CD4-positive, alpha-beta T cell (primary cell): ENCODE data around the gene SH3RF2. TPM values are rescaled to one million over a fixed set of nuclear protein-coding genes. Genes with fewer than 3 reads are reported as not detected.

Source experiments
- ATAC-seq: fragments of 200-7000 bp; cut with Tn5 transposase; one replicate; pipeline ENCODE4 v1.10.0; 2022; ENCODE audit warnings: mild to moderate bottlenecking; ENCODE audit not compliant: poor library complexity
- CTCF ChIA-PET: fragments of 350-600 bp; sonication (Branson Sonifier 250); formaldehyde crosslinking; loops from one replicate; lab custom pipeline; 2021; ENCODE audit warnings: antibody characterized with exemption, inconsistent platforms; lab: Charles Lee
- POLR2A ChIA-PET: fragments of 350-600 bp; sonication (Branson Sonifier 250); formaldehyde crosslinking; loops from one replicate; lab custom pipeline; 2021; ENCODE audit warnings: antibody characterized with exemption, inconsistent platforms; lab: Charles Lee
- DNase-seq, 14 experiments: peaks; one replicate each; pipeline ENCODE4 v3.0.0-alpha.2; 2013 to 2020; ENCODE audit warnings: mixed read lengths in 2 of 14
- H3K27ac ChIP-seq, 2 donors: one replicate each; pipeline versions ENCODE4 v1.5.1 to v1.7.0; 2013; ENCODE audit warnings: low read length in 2 of 2, low read depth in 1 of 2, mild to moderate bottlenecking in 1 of 2
- H3K27me3 ChIP-seq, 2 experiments: 1 replicate in 1 of 2; 2 replicates in 1 of 2; pipeline versions ENCODE4 v1.6.1 to v1.7.0; 2013; ENCODE audit warnings: low read length in 2 of 2, control low read depth in 1 of 2, mild to moderate bottlenecking in 1 of 2, moderate library complexity in 1 of 2; ENCODE audit not compliant: insufficient read depth in 2 of 2, control insufficient read depth in 1 of 2
- H3K36me3 ChIP-seq: one replicate; pipeline ENCODE4 v1.6.1; 2013; ENCODE audit warnings: low read length, control low read depth; ENCODE audit not compliant: insufficient read depth
- H3K4me1 ChIP-seq: one replicate; pipeline ENCODE4 v1.6.1; 2013; ENCODE audit warnings: low read length, control low read depth; ENCODE audit not compliant: insufficient read depth
- H3K4me3 ChIP-seq: one replicate; pipeline ENCODE4 v1.5.1; 2013; ENCODE audit warnings: mild to moderate bottlenecking, low read length, moderate library complexity
- H3K9me3 ChIP-seq, 2 experiments: 1 replicate in 1 of 2; 2 replicates in 1 of 2; pipeline versions ENCODE4 v1.6.1 to v1.7.0; 2013; ENCODE audit warnings: low read length in 2 of 2, mild to moderate bottlenecking in 2 of 2, control low read depth in 1 of 2, moderate library complexity in 1 of 2; ENCODE audit not compliant: control insufficient read depth in 1 of 2, insufficient read depth in 1 of 2
- H3K27ac Mint-ChIP-seq: one replicate; pipeline ENCODE4 v1.8.0; 2020; ENCODE audit warnings: mixed read lengths
- H3K27me3 Mint-ChIP-seq: one replicate; pipeline ENCODE4 v1.8.0; 2021; ENCODE audit warnings: mixed read lengths
- H3K36me3 Mint-ChIP-seq: one replicate; pipeline ENCODE4 v1.8.0; 2021; ENCODE audit warnings: low read depth, mixed read lengths
- H3K4me1 Mint-ChIP-seq: one replicate; pipeline ENCODE4 v1.8.0; 2021; ENCODE audit warnings: low read depth, mixed read lengths
- H3K4me3 Mint-ChIP-seq: one replicate; pipeline ENCODE4 v1.8.0; 2020; ENCODE audit warnings: mild to moderate bottlenecking, mixed read lengths
- H3K9me3 Mint-ChIP-seq: one replicate; pipeline ENCODE4 v1.8.0; 2020; ENCODE audit warnings: mixed read lengths
- CTCF ChIP-seq: fragments of 200-600 bp; IDR thresholded peaks from one replicate; pipeline ENCODE4 v1.8.0; 2022; ENCODE audit warnings: antibody characterized with exemption, mild to moderate bottlenecking
- intact Hi-C, 2 experiments: fragments of 100-400 bp; cut with DNase I in 1 of 2; cut with micrococcal nuclease in 1 of 2; formaldehyde crosslinking; loops; one replicate each; pipeline versions ENCODE4 v1.15.1 to v1.9.0; 2023 to 2025; cut with DNase I, micrococcal nuclease
- total RNA-seq, 174 experiments: library from RNA in 2 of 174; stranded (reverse) in 2 of 174; gene quantifications; one replicate each; pipeline ENCODE4 v1.2.3 and lab custom pipeline; 2021 to 2026

The SH3RF2 gene
- total RNA-seq, 2 experiments from 2014 or later: 0.11 to 0.42 TPM

- CTCF ChIA-PET: no interaction called here
- Mint-ChIP-seq H3K9me3 (no peaks in the 10 kb centered on the region), H3K27ac (no peak overlapping the region), H3K36me3 (no peaks in the 10 kb centered on the region), H3K27me3 (no peaks in the 10 kb centered on the region), H3K4me1 (no peaks in the 10 kb centered on the region), H3K4me3 (no peak overlapping the region)
- Histone ChIP-seq H3K27ac (no peak overlapping the region), H3K4me1 (no peaks in the 10 kb centered on the region), H3K4me3 (no peak overlapping the region), H3K36me3 (no peaks in the 10 kb centered on the region), H3K9me3 (no peaks in the 10 kb centered on the region), H3K27me3 (peaks cover 0 to 2% of the 10 kb centered on the region in 2 experiments)
- no peak for TF ChIP-seq CTCF
- POLR2A ChIA-PET: no interaction called here
- ATAC-seq: no peak
- DNase-seq: no peak
- intact Hi-C loops: no loop called here
Observed at GRCh38 chr5:146043722-146044121, 107.3 kb downstream of the SH3RF2 start.

GRCh38 chr5:146047396-146047795 is 111.0 kb downstream of the SH3RF2 start:
- Histone ChIP-seq H3K36me3 (no peaks in the 10 kb centered on the region), H3K4me1 (no peaks in the 10 kb centered on the region), H3K27ac (no peak overlapping the region), H3K4me3 (no peak overlapping the region), H3K27me3 (peaks cover 0 to 2% of the 10 kb centered on the region in 2 experiments), H3K9me3 (no peaks in the 10 kb centered on the region)
- Mint-ChIP-seq H3K4me3 (no peak overlapping the region), H3K27me3 (no peaks in the 10 kb centered on the region), H3K27ac (no peak overlapping the region), H3K4me1 (no peaks in the 10 kb centered on the region), H3K9me3 (no peaks in the 10 kb centered on the region), H3K36me3 (no peaks in the 10 kb centered on the region)
- ChIA-PET CTCF (no interaction called here), POLR2A (no interaction called here)
- no peak for ATAC-seq
- DNase-seq: no peak
- TF ChIP-seq CTCF: no peak
- intact Hi-C loops: no loop called here

- peak in 2 of 14 experiments; percentile 13 to 24 for DNase-seq
- H3K27ac ChIP-seq: no peak overlapping the region
- no peak overlapping the region for H3K4me3 ChIP-seq
- H3K4me3 Mint-ChIP-seq: no peak overlapping the region
- H3K36me3 ChIP-seq: no peaks in the 10 kb centered on the region
- H3K27me3 ChIP-seq: peaks cover 0 to 2% of the 10 kb centered on the region in 2 experiments
- H3K36me3 Mint-ChIP-seq: no peaks in the 10 kb centered on the region
- no peak for TF ChIP-seq CTCF
- no peaks in the 10 kb centered on the region for H3K27me3 Mint-ChIP-seq
- H3K9me3 Mint-ChIP-seq: no peaks in the 10 kb centered on the region
- no peak overlapping the region for H3K27ac Mint-ChIP-seq
- ATAC-seq: no peak
- H3K4me1 ChIP-seq: no peaks in the 10 kb centered on the region
- no peaks in the 10 kb centered on the region for H3K4me1 Mint-ChIP-seq
- POLR2A ChIA-PET: no interaction called here
- intact Hi-C loops: no loop called here
- no peaks in the 10 kb centered on the region for H3K9me3 ChIP-seq
- CTCF ChIA-PET: no interaction called here
Observed at GRCh38 chr5:146048994-146049703, 112.8 kb downstream of the SH3RF2 start.
